Sigmoid colon (tissue), 7 donors: ENCODE data around the gene LDLRAD4. TPM values are rescaled to one million over a fixed set of nuclear protein-coding genes. Genes with fewer than 3 reads are reported as not detected.

Source experiments
- DNase-seq: peaks from one replicate; pipeline ENCODE4 v3.0.0-alpha.2; 2019
- H3K27ac ChIP-seq, 4 donors: fragments of 200-600 bp; sonication (generic); one replicate each; pipeline ENCODE4 v1.5.1; 2016 to 2019; ENCODE audit warnings: mild to moderate bottlenecking in 1 of 4
- H3K27me3 ChIP-seq, 3 donors: fragments of 200-600 bp; sonication (generic); one replicate each; pipeline ENCODE4 v1.5.1; 2019; ENCODE audit warnings: mild to moderate bottlenecking in 1 of 3
- H3K36me3 ChIP-seq, 4 donors: fragments of 200-600 bp; sonication (generic); one replicate each; pipeline ENCODE4 v1.5.1; 2016 to 2019
- H3K4me1 ChIP-seq, 4 donors: fragments of 200-600 bp; sonication (generic); one replicate each; pipeline ENCODE4 v1.5.1; 2017 to 2019
- H3K4me3 ChIP-seq, 4 donors: fragments of 200-600 bp; sonication (generic); one replicate each; pipeline ENCODE4 v1.5.1; 2017 to 2019; ENCODE audit warnings: mild to moderate bottlenecking in 2 of 4, moderate library complexity in 1 of 4
- H3K9me3 ChIP-seq, 4 donors: fragments of 200-600 bp in 3 of 4; sonication (generic) in 3 of 4; one replicate each; pipeline versions ENCODE4 v1.5.1 to v1.6.1; 2013 to 2019
- CTCF ChIP-seq, 4 experiments: fragments of 450-650 bp in 3 of 4; fragments of 200-600 bp in 1 of 4; IDR thresholded peaks; one replicate each; pipeline ENCODE4 v1.5.1; 2016 to 2019; ENCODE audit warnings: antibody characterized with exemption in 4 of 4, mild to moderate bottlenecking in 3 of 4, moderate library complexity in 2 of 4
- EP300 ChIP-seq, 4 donors: sonication (generic); formaldehyde crosslinking; IDR thresholded peaks; one replicate each; pipeline ENCODE4 v1.6.1; 2017; ENCODE audit warnings: antibody characterized with exemption in 4 of 4
- POLR2A ChIP-seq, 2 donors: fragments of 450-650 bp; IDR thresholded peaks; one replicate each; pipeline ENCODE4 v1.6.1; 2016; ENCODE audit warnings: antibody characterized with exemption in 2 of 2, mild to moderate bottlenecking in 2 of 2, moderate library complexity in 2 of 2
- POLR2AphosphoS5 ChIP-seq, 4 donors: sonication (generic); formaldehyde crosslinking; IDR thresholded peaks; one replicate each; pipeline ENCODE4 v1.6.1; 2017; ENCODE audit warnings: antibody characterized with exemption in 4 of 4
- WGBS, 2 donors: extraction: QIAGEN DNeasy Blood & Tissue Kit; methylation state at CpG; one replicate each; pipeline ENCODE4 v1.1.7; 2013; 5-methylcytosine and 5-hydroxymethylcytosine counted together
- intact Hi-C: fragments of 100-400 bp; cut with DNase I; formaldehyde crosslinking; loops from one replicate; pipeline ENCODE4 v1.15.1; 2023
- polyA plus RNA-seq, 3 donors: library from polyadenylated mRNA; stranded (reverse); fragments of 200-250 nt; gene quantifications; one replicate each; pipeline ENCODE4 v1.2.3, GENCODE V29; 2013
- total RNA-seq, 4 donors: library from RNA; depleted of rRNA; stranded (reverse); fragments of >200 nt; gene quantifications; one replicate each; pipeline ENCODE4 v1.1.0, GENCODE V29; 2016
- donor health status: healthy with polysubstance abuse.
- donor health status: Bipolar disorder and iron deficiency.
- donor health status: healthy.

LDLRAD4 gene
- total and polyA plus RNA-seq, 7 donors, result 1.2 to 28.2 (median 17.2) TPM

- DNase-seq, result no peak
- Histone ChIP-seq H3K27ac (peak overlapping the region in 2 of 4 donors; percentile 53 to 59), H3K36me3 (no peaks in the 10 kb centered on the region), H3K27me3 (no peaks in the 10 kb centered on the region), H3K9me3 (no peaks in the 10 kb centered on the region), H3K4me1 (peaks cover 0 to 31% (median 23%) of the 10 kb centered on the region in 4 donors), H3K4me3 (no peak overlapping the region)
- TF ChIP-seq POLR2AphosphoS5 (IDR thresholded peaks at IDR 0.05), result peak in 1 of 4 donors; percentile 6
- no peak for TF ChIP-seq EP300 (IDR thresholded peaks at IDR 0.05)
- intact Hi-C loops, result no loop called here
- 70 to 82% methylated on average over 8 of the region's 8 CpGs for whole genome bisulfite sequencing, 2 donors
Measured at GRCh38 chr18:13289481-13290205, 71.1 kb downstream of the LDLRAD4 start.

- Histone ChIP-seq H3K27ac (no peak overlapping the region), H3K4me3 (no peak overlapping the region), H3K27me3 (no peaks in the 10 kb centered on the region), H3K9me3 (no peaks in the 10 kb centered on the region), H3K36me3 (no peaks in the 10 kb centered on the region), H3K4me1 (peaks cover 0 to 23% (median 16%) of the 10 kb centered on the region in 4 donors)
- no peak for DNase-seq
- WGBS, 2 donors, result 79 to 80% methylated on average over 7 of the region's 7 CpGs
- intact Hi-C loops, result no loop called here
- TF ChIP-seq EP300 (IDR thresholded peaks at IDR 0.05) (no peak), POLR2AphosphoS5 (IDR thresholded peaks at IDR 0.05) (no peak), POLR2A (IDR thresholded peaks at IDR 0.05) (no peak)
Measured at GRCh38 chr18:13290856-13291271, 72.3 kb downstream of the LDLRAD4 start.

GRCh38 chr18:13291299-13291698, 72.7 kb downstream of the LDLRAD4 start:
- DNase-seq, result no peak
- no peak overlapping the region for H3K4me3 ChIP-seq
- no peak overlapping the region for H3K27ac ChIP-seq
- no peaks in the 10 kb centered on the region for H3K9me3 ChIP-seq
- intact Hi-C loops, result no loop called here
- peaks cover 0 to 23% (median 16%) of the 10 kb centered on the region in 4 donors for H3K4me1 ChIP-seq
- H3K36me3 ChIP-seq, result no peaks in the 10 kb centered on the region
- no peaks in the 10 kb centered on the region for H3K27me3 ChIP-seq
- WGBS, 2 donors, result 74 to 92% methylated on average over 8 of the region's 8 CpGs
- TF ChIP-seq POLR2A (IDR thresholded peaks at IDR 0.05) (no peak), CTCF (IDR thresholded peaks at IDR 0.05) (no peak), EP300 (IDR thresholded peaks at IDR 0.05) (no peak), POLR2AphosphoS5 (IDR thresholded peaks at IDR 0.05) (no peak)

- Histone ChIP-seq H3K27me3 (no peaks in the 10 kb centered on the region), H3K27ac (no peak overlapping the region), H3K36me3 (no peaks in the 10 kb centered on the region), H3K4me1 (peaks cover 0 to 23% (median 16%) of the 10 kb centered on the region in 4 donors), H3K9me3 (no peaks in the 10 kb centered on the region), H3K4me3 (no peak overlapping the region)
- no peak for DNase-seq
- WGBS, 2 donors, result 90 to 93% methylated on average over 7 of the region's 7 CpGs
- intact Hi-C loops, result no loop called here
- no peak for TF ChIP-seq EP300 (IDR thresholded peaks at IDR 0.05)
- TF ChIP-seq POLR2AphosphoS5 (IDR thresholded peaks at IDR 0.05), result no peak
- TF ChIP-seq POLR2A (IDR thresholded peaks at IDR 0.05), result no peak
Measured at GRCh38 chr18:13291745-13292447, 73.3 kb downstream of the LDLRAD4 start.

GRCh38 chr18:13292736-13293135, 74.2 kb downstream of the LDLRAD4 start:
- peaks cover 0 to 23% (median 16%) of the 10 kb centered on the region in 4 donors for H3K4me1 ChIP-seq
- intact Hi-C loops, result no loop called here
- H3K27me3 ChIP-seq, result no peaks in the 10 kb centered on the region
- 94 to 96% methylated on average over 12 of the region's 12 CpGs for WGBS, 2 donors
- H3K9me3 ChIP-seq, result no peaks in the 10 kb centered on the region
- no peak overlapping the region for H3K4me3 ChIP-seq
- no peak for DNase-seq
- H3K27ac ChIP-seq, result no peak overlapping the region
- no peaks in the 10 kb centered on the region for H3K36me3 ChIP-seq
- TF ChIP-seq EP300 (IDR thresholded peaks at IDR 0.05), result no peak
- TF ChIP-seq CTCF (IDR thresholded peaks at IDR 0.05), result no peak
- TF ChIP-seq POLR2A (IDR thresholded peaks at IDR 0.05), result no peak
- no peak for TF ChIP-seq POLR2AphosphoS5 (IDR thresholded peaks at IDR 0.05)

GRCh38 chr18:13294309-13294708, 75.7 kb downstream of the LDLRAD4 start:
- H3K4me1 ChIP-seq, result peaks cover 0 to 18% (median 10%) of the 10 kb centered on the region in 4 donors
- no peak for DNase-seq

More at GRCh38 chr18:13294309-13294708, 75.7 kb downstream of the LDLRAD4 start:
- intact Hi-C loops, result no loop called here
- 90 to 97% methylated on average over 14 of the region's 14 CpGs for WGBS, 2 donors
- no peak overlapping the region for H3K4me3 ChIP-seq
- no peak for TF ChIP-seq EP300 (IDR thresholded peaks at IDR 0.05)
- no peak for TF ChIP-seq POLR2AphosphoS5 (IDR thresholded peaks at IDR 0.05)
- TF ChIP-seq CTCF (IDR thresholded peaks at IDR 0.05), result no peak
- TF ChIP-seq POLR2A (IDR thresholded peaks at IDR 0.05), result no peak
- no peak overlapping the region for H3K27ac ChIP-seq
- H3K36me3 ChIP-seq, result no peaks in the 10 kb centered on the region
- H3K9me3 ChIP-seq, result no peaks in the 10 kb centered on the region
- H3K27me3 ChIP-seq, result no peaks in the 10 kb centered on the region
